Retinal pigment epithelial cell (primary cell): ENCODE measurements around the gene CCDC33.

Experiments
- DNase-seq: peaks from one replicate; pipeline ENCODE4 v3.0.0-alpha.2; 2010; ENCODE audit warnings: low read depth
- H3K4me3 ChIP-seq: 2 replicates; pipeline ENCODE4 v1.5.1; 2011; ENCODE audit warnings: mild to moderate bottlenecking, low read length, control low read depth, moderate library complexity
- TF ChIP-seq, protein P1 (sequence below): conservative IDR thresholded peaks from 2 replicates; pipeline ENCODE4 v1.5.1; 2011; ENCODE audit warnings: low read depth, low read length, control low read depth, inconsistent platforms

Gene CCDC33

GRCh38 chr15:74208901-74209559 lies 27.1 kb upstream of the CCDC33 start:
- no peak for DNase-seq
- no peak overlapping the region for H3K4me3 ChIP-seq
- TF ChIP-seq, protein P1, sequence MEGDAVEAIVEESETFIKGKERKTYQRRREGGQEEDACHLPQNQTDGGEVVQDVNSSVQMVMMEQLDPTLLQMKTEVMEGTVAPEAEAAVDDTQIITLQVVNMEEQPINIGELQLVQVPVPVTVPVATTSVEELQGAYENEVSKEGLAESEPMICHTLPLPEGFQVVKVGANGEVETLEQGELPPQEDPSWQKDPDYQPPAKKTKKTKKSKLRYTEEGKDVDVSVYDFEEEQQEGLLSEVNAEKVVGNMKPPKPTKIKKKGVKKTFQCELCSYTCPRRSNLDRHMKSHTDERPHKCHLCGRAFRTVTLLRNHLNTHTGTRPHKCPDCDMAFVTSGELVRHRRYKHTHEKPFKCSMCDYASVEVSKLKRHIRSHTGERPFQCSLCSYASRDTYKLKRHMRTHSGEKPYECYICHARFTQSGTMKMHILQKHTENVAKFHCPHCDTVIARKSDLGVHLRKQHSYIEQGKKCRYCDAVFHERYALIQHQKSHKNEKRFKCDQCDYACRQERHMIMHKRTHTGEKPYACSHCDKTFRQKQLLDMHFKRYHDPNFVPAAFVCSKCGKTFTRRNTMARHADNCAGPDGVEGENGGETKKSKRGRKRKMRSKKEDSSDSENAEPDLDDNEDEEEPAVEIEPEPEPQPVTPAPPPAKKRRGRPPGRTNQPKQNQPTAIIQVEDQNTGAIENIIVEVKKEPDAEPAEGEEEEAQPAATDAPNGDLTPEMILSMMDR = no peak

DNA sequence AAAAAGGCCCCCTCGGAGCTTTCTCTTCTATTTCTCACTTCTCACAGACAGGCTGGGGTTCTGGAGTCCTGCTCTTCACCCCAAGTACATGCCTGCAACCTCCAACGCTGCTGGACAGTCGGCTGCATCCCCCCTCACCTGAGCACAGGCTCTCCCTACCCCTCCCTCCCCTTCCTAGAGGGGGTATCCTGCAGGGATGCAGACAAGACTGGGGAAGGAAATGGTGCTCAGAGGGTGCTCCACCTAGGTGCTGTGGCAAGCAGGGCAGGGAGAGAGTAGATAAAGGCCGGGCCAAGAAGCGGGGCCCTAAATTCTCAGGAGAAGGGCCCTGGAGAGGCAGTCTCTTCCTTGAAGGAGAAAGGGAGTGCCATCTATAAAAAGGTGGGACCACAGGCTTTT lies 26.6 kb upstream of the CCDC33 start:
- TF ChIP-seq, protein P1 = peak; percentile 5
- no peak overlapping the region for H3K4me3 ChIP-seq
- DNase-seq = no peak

DNA sequence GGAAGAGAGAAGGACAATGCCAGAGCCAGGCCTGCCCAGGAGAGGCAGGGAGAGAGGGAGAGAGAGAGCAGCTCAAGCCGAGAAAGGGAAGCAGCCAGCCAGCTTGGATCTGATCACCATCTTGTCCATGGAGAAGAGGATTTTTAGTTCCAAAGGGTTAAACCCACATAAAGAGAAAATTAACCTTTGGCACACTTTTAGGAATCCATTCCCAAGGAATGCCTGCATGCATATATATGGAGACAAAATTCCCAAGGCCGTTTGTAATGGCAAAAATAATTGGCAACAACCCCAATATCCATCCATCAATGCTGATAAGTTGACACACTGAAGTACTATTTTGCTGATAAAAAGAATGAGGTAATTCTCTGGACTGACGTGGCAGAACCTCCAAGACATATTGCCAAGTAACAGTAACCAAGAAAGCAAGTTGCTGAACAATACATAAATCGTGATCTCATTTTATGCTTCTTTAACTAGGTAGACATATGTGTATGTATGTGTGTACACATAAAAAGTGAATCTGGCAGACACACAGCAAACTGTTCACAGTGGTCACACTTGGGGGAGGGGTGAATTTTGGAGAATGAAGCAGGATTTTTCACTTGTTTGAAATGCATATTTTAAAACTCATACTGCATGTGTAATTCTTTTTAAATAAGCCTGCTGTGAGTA lies 26.0 kb upstream of the CCDC33 start:
- H3K4me3 ChIP-seq = no peak overlapping the region
- peak; percentile 76 for DNase-seq
- TF ChIP-seq, protein P1 = no peak

DNA sequence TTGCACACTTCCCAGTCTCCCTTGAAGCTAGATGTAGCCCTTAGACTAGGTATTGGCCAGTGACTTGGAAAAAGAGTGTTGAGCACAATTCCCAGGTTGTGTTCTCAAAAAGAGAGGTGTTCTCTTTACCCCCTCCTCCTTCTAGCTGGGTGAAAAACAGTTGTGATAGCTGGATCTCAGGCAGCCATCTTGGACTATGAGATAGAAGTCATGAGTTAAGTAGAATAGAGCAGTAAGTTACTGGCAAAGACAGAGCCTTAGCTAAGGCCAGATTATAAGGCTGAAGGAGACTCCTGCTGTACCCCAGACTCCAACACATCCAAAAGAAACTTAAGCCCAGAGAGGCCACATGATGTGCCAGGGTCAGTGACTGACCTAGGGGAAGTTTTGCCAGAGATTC lies 25.4 kb upstream of the CCDC33 start:
- TF ChIP-seq, protein P1 = no peak
- H3K4me3 ChIP-seq = no peak overlapping the region
- DNase-seq = no peak

GRCh38 chr15:74211656-74212055 lies 24.5 kb upstream of the CCDC33 start:
- TF ChIP-seq, protein P1 = no peak
- DNase-seq = no peak
- no peak overlapping the region for H3K4me3 ChIP-seq

GRCh38 chr15:74212494-74212893 lies 23.6 kb upstream of the CCDC33 start:
- no peak for DNase-seq
- TF ChIP-seq, protein P1 = no peak

GRCh38 chr15:74213858-74214284 lies 22.3 kb upstream of the CCDC33 start:
- no peak overlapping the region for H3K4me3 ChIP-seq
- no peak for DNase-seq
- TF ChIP-seq, protein P1 = no peak

More at GRCh38 chr15:74212494-74212893, 23.6 kb upstream of the CCDC33 start:
- H3K4me3 ChIP-seq = no peak overlapping the region
